CD4-positive, CD25-positive, alpha-beta regulatory T cell (primary cell): Measurements from ENCODE around the gene LRCOL1. TPM values are rescaled to one million over a fixed set of nuclear protein-coding genes. Genes with fewer than 3 reads are reported as not detected.

ENCODE experiments used
- ATAC-seq, 2 donors: fragments of 150-1000 bp; cut with Tn5 transposase; one replicate each; pipeline ENCODE4 v1.10.0; 2021; ENCODE audit warnings: low read depth in 2 of 2, moderate number of reproducible peaks in 2 of 2, moderate library complexity in 1 of 2
- DNase-seq, 3 donors: peaks; one replicate each; pipeline versions ENCODE4 v3.0.0 to v3.0.0-alpha.2; 2012 to 2022; ENCODE audit warnings: mixed read lengths in 1 of 3
- H3K27ac ChIP-seq: one replicate; pipeline ENCODE4 v1.7.0; 2013; ENCODE audit warnings: mild to moderate bottlenecking, low read length; ENCODE audit not compliant: insufficient read depth, poor library complexity, severe bottlenecking
- H3K27me3 ChIP-seq: one replicate; pipeline ENCODE4 v1.7.0; 2013; ENCODE audit warnings: low read length; ENCODE audit not compliant: control insufficient read depth, insufficient read depth
- H3K36me3 ChIP-seq: one replicate; pipeline ENCODE4 v1.7.0; 2013; ENCODE audit warnings: mild to moderate bottlenecking, low read length, moderate library complexity; ENCODE audit not compliant: control insufficient read depth, insufficient read depth
- H3K4me1 ChIP-seq: 2 replicates; pipeline ENCODE4 v1.7.0; 2013; ENCODE audit warnings: mild to moderate bottlenecking, low read length; ENCODE audit not compliant: insufficient read depth, control insufficient read depth, poor library complexity, severe bottlenecking
- H3K4me3 ChIP-seq: one replicate; pipeline ENCODE4 v1.7.0; 2013; ENCODE audit warnings: low read depth, mild to moderate bottlenecking, low read length, moderate library complexity
- H3K9me3 ChIP-seq, 2 experiments: 1 replicate in 1 of 2; 2 replicates in 1 of 2; pipeline ENCODE4 v1.7.0; 2013; ENCODE audit warnings: low read length in 2 of 2, mild to moderate bottlenecking in 1 of 2, moderate library complexity in 1 of 2; ENCODE audit not compliant: control insufficient read depth in 2 of 2
- H3K27ac Mint-ChIP-seq, 3 donors: one replicate each; pipeline ENCODE4 v1.8.0; 2020 to 2022; ENCODE audit warnings: mild to moderate bottlenecking in 3 of 3, mixed read lengths in 3 of 3, moderate library complexity in 2 of 3
- H3K27me3 Mint-ChIP-seq: one replicate; pipeline ENCODE4 v1.8.0; 2022; ENCODE audit warnings: mild to moderate bottlenecking, mixed read lengths
- H3K36me3 Mint-ChIP-seq: one replicate; pipeline ENCODE4 v1.8.0; 2020; ENCODE audit warnings: mixed read lengths
- H3K4me1 Mint-ChIP-seq, 4 donors: one replicate each; pipeline ENCODE4 v1.8.0; 2020 to 2022; ENCODE audit warnings: mixed read lengths in 4 of 4, mild to moderate bottlenecking in 1 of 4
- H3K4me3 Mint-ChIP-seq, 4 donors: one replicate each; pipeline ENCODE4 v1.8.0; 2020 to 2022; ENCODE audit warnings: mild to moderate bottlenecking in 4 of 4, mixed read lengths in 4 of 4, moderate library complexity in 3 of 4
- H3K9me3 Mint-ChIP-seq, 7 donors: one replicate each; pipeline ENCODE4 v1.8.0; 2020 to 2022; ENCODE audit warnings: mixed read lengths in 7 of 7, mild to moderate bottlenecking in 3 of 7, moderate library complexity in 2 of 7
- polyA plus RNA-seq, 4 donors: library from polyadenylated mRNA; unstranded; fragments of 300-500 nt; fragmentation: Illumina TruSeq; gene quantifications; one replicate each; pipeline ENCODE4 v1.2.3, GENCODE V29; 2021
- total RNA-seq: library from RNA; stranded (reverse); gene quantifications from one replicate; pipeline ENCODE4 v1.2.3, GENCODE V29; 2022

LRCOL1 gene
- total and polyA plus RNA-seq, 5 donors from 2014 or later, result not detected

DNA sequence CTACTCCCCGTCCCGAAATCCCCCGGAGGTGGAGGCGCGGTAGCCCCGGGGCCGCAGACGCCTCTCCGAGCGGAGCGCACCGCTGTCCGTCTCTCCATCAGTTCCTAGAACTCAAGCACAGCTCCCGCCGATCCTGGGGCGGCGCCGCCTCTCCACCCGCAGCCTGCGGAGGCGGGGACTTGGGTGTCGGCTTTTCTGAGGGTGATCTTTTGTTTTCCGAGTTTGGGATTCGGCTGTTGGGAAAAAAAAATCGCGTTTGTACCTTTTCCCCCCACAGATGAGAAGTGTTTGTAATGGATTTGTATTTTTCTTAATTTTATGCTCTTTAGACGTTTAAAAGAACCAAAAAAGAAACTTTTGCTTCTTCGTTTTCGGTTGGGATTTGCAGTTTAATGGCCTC lies 26.6 kb downstream of the LRCOL1 start:
- Mint-ChIP-seq H3K27ac (no peak overlapping the region), H3K4me3 (no peak overlapping the region), H3K4me1 (no peaks in the 10 kb centered on the region), H3K36me3 (peaks cover 12% of the 10 kb centered on the region), H3K27me3 (no peaks in the 10 kb centered on the region), H3K9me3 (no peaks in the 10 kb centered on the region)
- DNase-seq (no peak), ATAC-seq (no peak)
- H3K4me3 ChIP-seq, result no peak overlapping the region
- H3K27ac ChIP-seq, result no peak overlapping the region
- no peaks in the 10 kb centered on the region for H3K27me3 ChIP-seq
- H3K9me3 ChIP-seq, result no peaks in the 10 kb centered on the region
- H3K4me1 ChIP-seq, result no peaks in the 10 kb centered on the region
- H3K36me3 ChIP-seq, result peaks cover 4% of the 10 kb centered on the region

DNA sequence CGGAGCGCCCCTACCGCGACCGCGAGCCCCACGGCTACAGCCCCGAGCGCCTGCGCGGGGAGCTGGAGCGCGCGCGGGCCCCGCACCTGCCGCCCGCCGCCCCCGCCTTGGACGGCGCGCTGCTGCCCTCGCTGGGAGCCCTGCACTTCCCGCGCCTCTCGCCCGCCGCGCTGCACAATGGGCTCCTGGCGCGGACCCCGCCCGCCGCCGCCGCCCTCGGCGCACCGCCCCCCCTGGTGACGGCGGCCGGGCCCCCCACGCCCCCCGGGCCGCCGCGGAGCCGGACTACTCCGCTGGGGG lies 27.0 kb downstream of the LRCOL1 start:
- DNase-seq, result no peak
- Histone ChIP-seq H3K4me1 (no peaks in the 10 kb centered on the region), H3K27me3 (no peaks in the 10 kb centered on the region), H3K4me3 (no peak overlapping the region), H3K27ac (no peak overlapping the region), H3K36me3 (peaks cover 4% of the 10 kb centered on the region), H3K9me3 (no peaks in the 10 kb centered on the region)
- Mint-ChIP-seq H3K27ac (no peak overlapping the region), H3K4me1 (no peaks in the 10 kb centered on the region), H3K9me3 (no peaks in the 10 kb centered on the region), H3K27me3 (no peaks in the 10 kb centered on the region), H3K4me3 (no peak overlapping the region), H3K36me3 (peaks cover 12% of the 10 kb centered on the region)
- ATAC-seq, result no peak

DNA sequence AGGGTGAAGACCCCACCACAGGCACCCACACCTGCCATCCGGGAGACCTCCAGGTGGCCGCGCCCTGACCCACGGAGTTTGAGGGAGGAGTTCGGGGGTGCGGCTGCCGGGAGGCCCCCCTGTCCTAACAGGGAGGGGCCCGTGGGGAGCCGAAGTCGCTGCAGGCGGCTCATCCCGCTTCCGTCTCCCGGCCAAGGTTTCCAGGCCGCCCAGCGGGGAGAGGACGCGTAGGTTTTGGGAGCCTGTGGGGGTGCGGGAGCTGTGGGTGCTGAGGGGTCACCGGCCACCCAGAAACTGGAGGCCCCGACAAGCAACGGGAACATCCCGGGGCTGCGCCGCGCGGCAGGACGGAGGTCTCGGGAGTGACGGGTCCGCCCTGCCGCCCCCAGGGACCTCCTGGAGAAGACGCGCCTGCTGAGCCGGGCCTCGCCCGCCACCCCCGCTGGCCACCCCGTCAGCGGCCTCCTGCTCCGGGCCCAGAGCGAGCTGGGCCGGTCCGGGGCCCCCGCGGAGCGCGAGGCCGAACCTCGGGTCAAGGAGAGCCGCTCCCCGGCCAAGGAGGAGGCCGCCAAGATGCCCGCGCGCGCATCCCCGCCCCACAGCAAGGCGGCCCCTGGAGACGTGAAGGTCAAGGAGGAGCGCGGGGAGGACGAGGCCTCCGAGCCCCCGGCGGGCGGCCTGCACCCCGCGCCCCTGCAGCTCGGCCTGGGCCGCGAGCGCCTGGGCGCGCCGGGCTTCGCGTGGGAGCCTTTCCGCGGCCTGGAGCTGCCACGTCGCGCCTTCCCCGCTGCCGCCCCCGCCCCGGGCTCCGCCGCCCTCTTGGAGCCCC lies 27.6 kb downstream of the LRCOL1 start:
- ATAC-seq (no peak), DNase-seq (no peak)
- Mint-ChIP-seq H3K9me3 (no peaks in the 10 kb centered on the region), H3K27me3 (no peaks in the 10 kb centered on the region), H3K27ac (no peak overlapping the region), H3K36me3 (peaks cover 16% of the 10 kb centered on the region), H3K4me3 (no peak overlapping the region), H3K4me1 (no peaks in the 10 kb centered on the region)
- H3K27ac ChIP-seq, result no peak overlapping the region
- H3K4me1 ChIP-seq, result no peaks in the 10 kb centered on the region
- no peak overlapping the region for H3K4me3 ChIP-seq
- no peaks in the 10 kb centered on the region for H3K27me3 ChIP-seq
- H3K9me3 ChIP-seq, result no peaks in the 10 kb centered on the region
- H3K36me3 ChIP-seq, result peaks cover 4% of the 10 kb centered on the region

DNA sequence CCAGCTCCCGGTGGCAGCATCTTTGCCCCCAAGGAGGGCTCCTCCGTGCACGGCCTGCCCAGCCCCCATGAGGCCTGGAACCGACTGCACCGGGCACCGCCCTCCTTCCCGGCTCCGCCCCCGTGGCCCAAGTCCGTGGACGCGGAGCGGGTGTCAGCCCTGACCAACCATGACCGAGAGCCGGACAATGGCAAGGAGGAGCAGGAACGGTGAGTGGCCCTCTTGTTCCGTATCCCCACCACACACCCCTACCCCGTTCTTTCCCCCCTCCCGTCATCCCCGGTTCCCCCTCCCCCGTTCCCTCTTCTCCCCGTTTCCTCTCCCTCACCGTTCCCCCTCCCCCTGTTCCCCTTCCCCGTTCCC lies 28.3 kb downstream of the LRCOL1 start:
- Mint-ChIP-seq H3K27ac (no peak overlapping the region), H3K27me3 (no peaks in the 10 kb centered on the region), H3K36me3 (peaks cover 18% of the 10 kb centered on the region), H3K4me3 (no peak overlapping the region), H3K4me1 (no peaks in the 10 kb centered on the region), H3K9me3 (no peaks in the 10 kb centered on the region)
- no peak overlapping the region for H3K4me3 ChIP-seq
- DNase-seq (no peak), ATAC-seq (no peak)
- H3K27ac ChIP-seq, result no peak overlapping the region
- H3K4me1 ChIP-seq, result no peaks in the 10 kb centered on the region
- H3K9me3 ChIP-seq, result no peaks in the 10 kb centered on the region
- peaks cover 4% of the 10 kb centered on the region for H3K36me3 ChIP-seq
- H3K27me3 ChIP-seq, result no peaks in the 10 kb centered on the region

DNA sequence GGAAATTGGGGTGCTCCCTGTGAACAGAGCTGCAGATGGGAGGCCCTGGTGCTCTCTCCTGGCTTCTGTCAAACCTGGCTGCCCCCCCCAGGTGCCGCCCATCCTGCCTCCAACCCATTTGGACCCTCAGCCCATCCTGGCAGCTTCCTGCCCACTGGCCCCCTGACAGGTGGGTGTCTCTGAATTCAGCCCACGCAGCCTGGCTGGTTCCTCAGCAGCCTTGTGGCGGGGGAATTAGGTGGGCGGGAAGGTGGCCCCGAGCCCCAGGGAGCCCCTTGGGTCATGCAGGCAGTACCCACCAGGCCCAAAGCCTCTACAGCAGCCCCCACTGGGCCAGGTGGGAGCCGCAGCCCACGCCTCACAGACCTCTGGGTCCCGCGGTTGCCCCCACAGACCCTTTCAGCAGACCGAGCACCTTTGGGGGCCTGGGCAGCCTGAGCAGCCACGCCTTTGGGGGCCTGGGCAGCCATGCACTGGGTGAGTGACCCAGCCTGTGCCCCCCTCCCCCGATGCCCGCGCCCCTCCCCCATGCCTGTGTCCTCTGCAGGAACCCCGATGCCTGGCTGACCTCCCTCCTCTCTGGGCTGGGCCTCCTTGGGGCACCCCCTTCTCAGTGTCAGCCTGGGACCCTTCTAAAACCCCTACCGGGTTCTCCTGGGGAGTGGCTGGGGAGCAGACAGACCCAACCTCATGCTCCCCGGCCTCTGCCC lies 28.9 kb downstream of the LRCOL1 start:
- Mint-ChIP-seq H3K4me3 (no peak overlapping the region), H3K27ac (no peak overlapping the region), H3K9me3 (no peaks in the 10 kb centered on the region), H3K27me3 (no peaks in the 10 kb centered on the region), H3K36me3 (peaks cover 18% of the 10 kb centered on the region), H3K4me1 (no peaks in the 10 kb centered on the region)
- Histone ChIP-seq H3K4me3 (no peak overlapping the region), H3K4me1 (no peaks in the 10 kb centered on the region), H3K27me3 (no peaks in the 10 kb centered on the region), H3K9me3 (no peaks in the 10 kb centered on the region), H3K27ac (no peak overlapping the region), H3K36me3 (peaks cover 4% of the 10 kb centered on the region)
- DNase-seq, result no peak
- no peak for ATAC-seq

DNA sequence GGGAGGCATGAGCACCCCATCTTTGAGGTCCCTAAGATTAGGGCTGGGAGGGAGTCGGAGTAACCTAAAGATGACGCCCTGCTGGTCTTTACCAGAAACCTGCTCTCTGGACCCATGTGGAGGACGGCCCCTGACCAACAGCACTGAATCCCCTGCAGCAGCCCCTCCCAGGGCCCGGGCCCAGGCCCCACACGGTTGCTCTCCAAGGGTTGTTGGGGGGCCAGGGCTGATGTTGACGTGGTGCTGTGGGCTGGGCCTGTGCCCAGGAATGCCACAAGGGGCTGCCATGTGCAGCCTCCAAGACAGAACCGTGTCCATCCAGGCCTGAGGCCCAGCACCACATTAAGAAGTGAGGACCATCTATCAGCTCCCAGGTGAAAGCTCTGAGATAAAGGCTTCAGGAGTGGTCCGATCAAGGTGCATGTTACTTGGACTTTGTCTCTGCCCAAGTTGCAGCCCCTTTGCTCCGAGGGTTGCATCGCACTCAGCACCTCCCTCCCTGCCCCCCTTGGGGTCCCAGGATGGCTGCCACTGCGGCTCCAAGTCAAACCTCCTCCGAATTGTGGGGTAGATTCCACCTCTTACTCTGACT lies 29.6 kb downstream of the LRCOL1 start:
- H3K27ac Mint-ChIP-seq, result no peak overlapping the region
- ATAC-seq, result no peak

DNA sequence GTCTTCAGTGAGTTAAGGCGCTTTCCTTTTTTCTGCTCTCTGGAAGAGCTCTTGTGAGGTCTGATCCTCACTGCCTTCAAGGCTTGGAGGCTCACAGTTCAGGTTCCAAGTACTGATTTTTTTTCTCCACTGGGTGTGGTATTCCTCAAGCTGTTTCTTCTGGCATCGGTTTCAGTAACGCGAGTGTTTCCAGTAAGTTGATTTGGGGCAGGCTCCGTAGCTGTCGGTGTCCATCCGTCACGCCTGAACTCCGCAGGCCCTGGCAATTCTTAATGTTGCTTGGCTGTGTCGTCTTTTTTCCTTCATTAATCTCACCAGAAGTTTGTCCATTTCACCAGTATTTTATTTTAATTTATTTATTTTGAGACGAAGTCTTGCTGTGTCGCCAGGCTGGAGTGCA lies 30.6 kb downstream of the LRCOL1 start:
- DNase-seq (no peak), ATAC-seq (no peak)
- no peaks in the 10 kb centered on the region for H3K27me3 Mint-ChIP-seq
- Histone ChIP-seq H3K36me3 (peaks cover 4% of the 10 kb centered on the region), H3K9me3 (no peaks in the 10 kb centered on the region), H3K27ac (no peak overlapping the region), H3K27me3 (no peaks in the 10 kb centered on the region), H3K4me1 (no peaks in the 10 kb centered on the region), H3K4me3 (no peak overlapping the region)
- H3K27ac Mint-ChIP-seq, result no peak overlapping the region
- no peaks in the 10 kb centered on the region for H3K4me1 Mint-ChIP-seq
- no peaks in the 10 kb centered on the region for H3K9me3 Mint-ChIP-seq
- H3K4me3 Mint-ChIP-seq, result peak overlapping the region in 1 of 4 donors; percentile 47
- H3K36me3 Mint-ChIP-seq, result peaks cover 18% of the 10 kb centered on the region

More for the DNA sequence above, 29.6 kb downstream of the LRCOL1 start:
- Mint-ChIP-seq H3K4me1 (no peaks in the 10 kb centered on the region), H3K4me3 (no peak overlapping the region), H3K36me3 (peaks cover 18% of the 10 kb centered on the region), H3K27me3 (no peaks in the 10 kb centered on the region), H3K9me3 (no peaks in the 10 kb centered on the region)
- H3K36me3 ChIP-seq, result peaks cover 4% of the 10 kb centered on the region
- H3K9me3 ChIP-seq, result no peaks in the 10 kb centered on the region
- H3K4me1 ChIP-seq, result no peaks in the 10 kb centered on the region
- no peaks in the 10 kb centered on the region for H3K27me3 ChIP-seq
- H3K27ac ChIP-seq, result no peak overlapping the region
- no peak overlapping the region for H3K4me3 ChIP-seq
- no peak for DNase-seq
